ENCODE data around the gene ULK4. TPM values are rescaled to one million over a fixed set of nuclear protein-coding genes. Genes with fewer than 3 reads are reported as not detected.

ULK4 gene
- total and polyA plus RNA-seq, 2 of the 8 experiments (the other 6 are each of a cell fraction or from before 2014, with no cell fraction given) = 3.0 to 10.8 TPM

GRCh38 chr3:41854956-41855355, 106.9 kb downstream of the ULK4 start (continued):
- TF ChIP-seq EZH2 (IDR thresholded peaks at IDR 0.05; ENCODE audit: low read depth, low read length, severe bottlenecking) = no peak
- TF ChIP-seq SP1 (IDR thresholded peaks at IDR 0.05; ENCODE audit: low read depth, low read length) = no peak

Data from H1 (cell line).